Testis (tissue), 3 donors: Measurements from ENCODE around the gene NMRAL1. TPM values are rescaled to one million over a fixed set of nuclear protein-coding genes. Genes with fewer than 3 reads are reported as not detected.

Source experiments
- DNase-seq: peaks from one replicate; pipeline ENCODE4 v3.0.0-alpha.2; 2019
- H3K27ac ChIP-seq, 2 donors: fragments of 200-600 bp; sonication (generic); one replicate each; pipeline ENCODE4 v1.5.1; 2019
- H3K27me3 ChIP-seq: fragments of 200-600 bp; sonication (generic); one replicate; pipeline ENCODE4 v1.5.1; 2019
- H3K36me3 ChIP-seq: fragments of 200-600 bp; sonication (generic); one replicate; pipeline ENCODE4 v1.5.1; 2017; ENCODE audit warnings: low read depth; ENCODE audit errors: missing control alignments
- H3K4me1 ChIP-seq: fragments of 200-600 bp; sonication (generic); one replicate; pipeline ENCODE4 v1.5.1; 2019
- H3K4me3 ChIP-seq, 2 donors: fragments of 200-600 bp; sonication (generic); one replicate each; pipeline ENCODE4 v1.5.1; 2017 to 2019
- H3K9me3 ChIP-seq: fragments of 200-600 bp; sonication (generic); one replicate; pipeline ENCODE4 v1.5.1; 2017
- CTCF ChIP-seq, 3 experiments: fragments of 450-650 bp in 2 of 3; fragments of 200-600 bp in 1 of 3; sonication (generic) in 1 of 3; IDR thresholded peaks; one replicate each; pipeline ENCODE4 v1.5.1; 2016 to 2019; ENCODE audit warnings: antibody characterized with exemption in 3 of 3, mild to moderate bottlenecking in 2 of 3, moderate library complexity in 1 of 3
- POLR2A ChIP-seq: fragments of 450-650 bp; IDR thresholded peaks from one replicate; pipeline ENCODE4 v1.6.1; 2017; ENCODE audit warnings: antibody characterized with exemption, mild to moderate bottlenecking, moderate library complexity
- WGBS, 2 donors: methylation state at CpG; one replicate each; pipeline ENCODE4 v1.1.5; 2018; 5-methylcytosine and 5-hydroxymethylcytosine counted together
- intact Hi-C: fragments of 100-400 bp; cut with DNase I; formaldehyde crosslinking; loops from one replicate; pipeline ENCODE4 v1.15.1; 2023; ENCODE audit warnings: low total_unique reads
- polyA plus RNA-seq: library from polyadenylated mRNA; stranded (reverse); fragments of 350-450 nt; fragmentation: Illumina TruSeq; extraction: RNeasy Lipid Tissue Mini Kit (QIAGEN cat#74804); gene quantifications from one replicate; pipeline ENCODE4 v1.2.3, GENCODE V29; 2014; ENCODE audit warnings: low read depth, low replicate concordance; ENCODE audit not compliant: insufficient read depth
- total RNA-seq, 2 donors: library from RNA; depleted of rRNA; stranded (reverse); fragments of >200 nt; gene quantifications; one replicate each; pipeline ENCODE4 v1.2.3, GENCODE V29; 2016

Gene NMRAL1
- total and polyA plus RNA-seq, 3 donors from 2014 or later, result 24.3 to 31.7 (median 27.7) TPM

- WGBS, 2 donors, result 94 to 100% methylated on average over 5 of the region's 5 CpGs
- no peak for DNase-seq
- H3K4me3 ChIP-seq, result no peak overlapping the region
- H3K9me3 ChIP-seq, result no peaks in the 10 kb centered on the region
- no peaks in the 10 kb centered on the region for H3K36me3 ChIP-seq
- H3K27ac ChIP-seq, result no peak overlapping the region
- intact Hi-C loops, result no loop called here
- H3K27me3 ChIP-seq, result no peaks in the 10 kb centered on the region
- H3K4me1 ChIP-seq, result no peaks in the 10 kb centered on the region
- no peak for TF ChIP-seq CTCF (IDR thresholded peaks at IDR 0.05)
- TF ChIP-seq POLR2A, result no peak
Observed at GRCh38 chr16:4452674-4453073, 21.8 kb downstream of the NMRAL1 start.

- Histone ChIP-seq H3K4me1 (no peaks in the 10 kb centered on the region), H3K27me3 (no peaks in the 10 kb centered on the region), H3K4me3 (no peak overlapping the region), H3K36me3 (no peaks in the 10 kb centered on the region), H3K9me3 (no peaks in the 10 kb centered on the region), H3K27ac (no peak overlapping the region)
- no peak for TF ChIP-seq CTCF (IDR thresholded peaks at IDR 0.05)
- TF ChIP-seq POLR2A, result no peak
- WGBS, 2 donors, result 85 to 89% methylated on average over 10 to 14 of the region's 14 CpGs
- intact Hi-C loops, result no loop called here
- no peak for DNase-seq
Observed at GRCh38 chr16:4450931-4451519, 23.4 kb downstream of the NMRAL1 start.

- Histone ChIP-seq H3K27ac (no peak overlapping the region), H3K36me3 (no peaks in the 10 kb centered on the region), H3K27me3 (no peaks in the 10 kb centered on the region), H3K9me3 (no peaks in the 10 kb centered on the region), H3K4me3 (no peak overlapping the region), H3K4me1 (no peaks in the 10 kb centered on the region)
- intact Hi-C loops, result no loop called here
- TF ChIP-seq POLR2A (no peak), CTCF (IDR thresholded peaks at IDR 0.05) (no peak)
- no peak for DNase-seq
- WGBS, 2 donors, result 87 to 95% methylated on average over 8 to 14 of the region's 14 CpGs
Observed at GRCh38 chr16:4450430-4450829, 24.0 kb downstream of the NMRAL1 start.

GRCh38 chr16:4443986-4444385 lies 30.4 kb downstream of the NMRAL1 start:
- H3K4me3 ChIP-seq, result no peak overlapping the region
- H3K9me3 ChIP-seq, result no peaks in the 10 kb centered on the region
- no peaks in the 10 kb centered on the region for H3K27me3 ChIP-seq
- no peaks in the 10 kb centered on the region for H3K36me3 ChIP-seq
- 92 to 93% methylated on average over 4 of the region's 4 CpGs for WGBS, 2 donors
- no peak for DNase-seq
- no peaks in the 10 kb centered on the region for H3K4me1 ChIP-seq
- TF ChIP-seq POLR2A (no peak), CTCF (IDR thresholded peaks at IDR 0.05) (no peak)
- H3K27ac ChIP-seq, result no peak overlapping the region
- intact Hi-C loops, result no loop called here

GRCh38 chr16:4443271-4443670 lies 31.2 kb downstream of the NMRAL1 start:
- Histone ChIP-seq H3K36me3 (no peaks in the 10 kb centered on the region), H3K27me3 (no peaks in the 10 kb centered on the region), H3K4me1 (no peaks in the 10 kb centered on the region), H3K9me3 (no peaks in the 10 kb centered on the region), H3K27ac (no peak overlapping the region), H3K4me3 (no peak overlapping the region)
- TF ChIP-seq CTCF (IDR thresholded peaks at IDR 0.05) (no peak), POLR2A (no peak)
- DNase-seq, result no peak
- WGBS, 2 donors, result 68 to 72% methylated on average over 5 of the region's 5 CpGs
- intact Hi-C loops, result no loop called here
